HepG2 (cell line): ENCODE measurements around the gene NIPAL1. TPM values are rescaled to one million over a fixed set of nuclear protein-coding genes. Genes with fewer than 3 reads are reported as not detected.

Experiments
- ATAC-seq: fragments of 200-7000 bp; cut with Tn5 transposase; 3 replicates; pipeline ENCODE4 v1.9.1; 2020; ENCODE audit warnings: mild to moderate bottlenecking, moderate library complexity
- BruUV-seq: library from RNA; stranded (reverse); fragments of 400-500 nt; replicated peaks from 2 replicates; lab custom pipeline; 2021; lab: Mats Ljungman, UMichigan
- CTCF ChIA-PET: fragments of 300-600 bp; formaldehyde crosslinking; extraction: SDS; loops from one replicate; lab custom pipeline; 2021; ENCODE audit warnings: low total read pairs, inconsistent platforms, low intra/inter-chr PET ratio; lab: Yijun Ruan, JAX
- POLR2A ChIA-PET: fragments of 350-600 bp; sonication (Branson Sonifier 250); formaldehyde crosslinking; loops from one replicate; lab custom pipeline; 2020; ENCODE audit warnings: antibody characterized with exemption, inconsistent platforms; lab: Yijun Ruan, JAX
- DNase-seq: peaks from one replicate; pipeline ENCODE4 v3.0.0-alpha.2; 2015; ENCODE audit warnings: low spot score
- FAIRE-seq: peaks from 3 replicates; lab custom pipeline; 2011; peaks lifted over from hg19 to GRCh38; lab: Jason Lieb, UNC
- H2AFZ ChIP-seq: one replicate; pipeline ENCODE4 v1.6.1; 2011; ENCODE audit warnings: low read length, inconsistent platforms
- H3K27ac ChIP-seq: fragments of 300-600 bp; 3 replicates; pipeline ENCODE4 v1.8.0; 2011; ENCODE audit warnings: mixed run types, mild to moderate bottlenecking, mixed read lengths, low read length, inconsistent platforms; ENCODE audit not compliant: insufficient read depth; ENCODE audit errors: extremely low read length
- H3K27me3 ChIP-seq, 2 experiments: fragments of 200-600 bp in 1 of 2; 2 replicates in 1 of 2; 3 replicates in 1 of 2; pipeline versions ENCODE4 v1.6.0 to v1.8.0; 2011; ENCODE audit warnings: low read length in 2 of 2, mild to moderate bottlenecking in 2 of 2, moderate library complexity in 2 of 2, inconsistent platforms in 1 of 2; ENCODE audit not compliant: insufficient read depth in 2 of 2, control insufficient read depth in 1 of 2
- H3K36me3 ChIP-seq, 2 experiments: fragments of 200-600 bp in 1 of 2; replicated peaks in 1 of 2; 2 replicates in 1 of 2; 3 replicates in 1 of 2; pipeline versions ENCODE4 v1.5.1 to v1.8.0; 2011; ENCODE audit warnings: low read length in 2 of 2, inconsistent platforms in 1 of 2; ENCODE audit not compliant: insufficient read depth in 2 of 2, control insufficient read depth in 1 of 2
- H3K4me1 ChIP-seq: 2 replicates; pipeline ENCODE4 v1.5.1; 2012; ENCODE audit warnings: low read length, inconsistent platforms; ENCODE audit not compliant: insufficient read depth
- H3K4me2 ChIP-seq: 2 replicates; pipeline ENCODE4 v1.6.0; 2011; ENCODE audit warnings: low read depth, low read length, inconsistent platforms
- H3K4me3 ChIP-seq, 3 experiments: fragments of 200-600 bp in 1 of 3; sonication (generic), shearing (Covaris generic) in 1 of 3; replicated peaks in 1 of 3; 2 replicates each; pipeline ENCODE4 v1.5.1; 2011 to 2016; ENCODE audit warnings: low read length in 3 of 3, inconsistent platforms in 2 of 3, low read depth in 2 of 3, mild to moderate bottlenecking in 2 of 3, control low read depth in 1 of 3, mixed read lengths in 1 of 3; ENCODE audit not compliant: insufficient read depth in 1 of 3
- H3K79me2 ChIP-seq: one replicate; pipeline ENCODE4 v1.6.1; 2011; ENCODE audit warnings: low read length, inconsistent platforms; ENCODE audit not compliant: insufficient read depth
- H3K9ac ChIP-seq: 2 replicates; pipeline ENCODE4 v1.6.0; 2011; ENCODE audit warnings: mild to moderate bottlenecking, low read depth, low read length, inconsistent platforms; ENCODE audit not compliant: insufficient read depth
- H3K9me3 ChIP-seq: 2 replicates; pipeline ENCODE4 v1.5.1; 2012; ENCODE audit warnings: mild to moderate bottlenecking, low read length
- H4K20me1 ChIP-seq: 2 replicates; pipeline ENCODE4 v1.6.0; 2011; ENCODE audit warnings: inconsistent platforms, mild to moderate bottlenecking, low read length, moderate library complexity; ENCODE audit not compliant: insufficient read depth
- DR1 ChIP-seq: sonication (generic); formaldehyde crosslinking; IDR thresholded peaks from 2 replicates; pipeline ENCODE4 v1.8.0; 2021; ENCODE audit warnings: mild to moderate bottlenecking, missing genetic modification reagents, inconsistent platforms
- MYC ChIP-seq: sonication (generic); formaldehyde crosslinking; IDR thresholded peaks from 2 replicates; pipeline ENCODE4 v1.9.0; 2021; ENCODE audit warnings: missing genetic modification reagents, borderline replicate concordance
- NFIC ChIP-seq: IDR thresholded peaks from 2 replicates; pipeline ENCODE4 v1.6.1; 2012; ENCODE audit warnings: mild to moderate bottlenecking, low read length, inconsistent platforms
- SNAPC5 ChIP-seq: sonication (generic); formaldehyde crosslinking; IDR thresholded peaks from 2 replicates; pipeline ENCODE4 v1.8.1; 2023; ENCODE audit warnings: mild to moderate bottlenecking, missing genetic modification reagents, borderline replicate concordance
- U2AF1 ChIP-seq: fragments of 200-400 bp; formaldehyde crosslinking; optimal IDR thresholded peaks from 2 replicates; pipeline ENCODE3; 2017; ENCODE audit warnings: mild to moderate bottlenecking, low read depth, low read length
- ZNF281 ChIP-seq: sonication (generic); formaldehyde crosslinking; IDR thresholded peaks from 2 replicates; pipeline ENCODE4 v1.4.0; 2020; ENCODE audit warnings: missing genetic modification reagents, borderline replicate concordance
- ZNF746 ChIP-seq: sonication (generic); formaldehyde crosslinking; IDR thresholded peaks from 2 replicates; pipeline ENCODE4 v1.8.0; 2022; ENCODE audit warnings: mild to moderate bottlenecking, missing genetic modification reagents
- WGBS: methylation state at CpG from one replicate; pipeline ENCODE4 v1.1.6; 2017; ENCODE audit warnings: low lambda C conversion rate; 5-methylcytosine and 5-hydroxymethylcytosine counted together
- in situ Hi-C: cut with HindIII; loops from 2 replicates; pipeline ENCODE4 v1.10.0; 2017; ENCODE audit warnings: low pct_unique_long_range_greater_than_20kb; ENCODE audit not compliant: extremely low pct_ligation_motif_present
- intact Hi-C: fragments of 100-400 bp; cut with micrococcal nuclease; formaldehyde crosslinking; loops from one replicate; pipeline ENCODE4 v1.10.0; 2022; ENCODE audit not compliant: unreplicated experiment
- polyA plus RNA-seq, 8 experiments: library from polyadenylated mRNA; depleted of rRNA in 3 of 8; stranded (reverse) in 7 of 8; unstranded in 1 of 8; fragments of >200 nt; fragmentation: Illumina TruSeq in 4 of 8; extraction: Trizol in 4 of 8; gene quantifications; 2 replicates each; pipeline versions ENCODE4 v1.2.1 to v1.2.3, GENCODE V29; 2011 to 2016; ENCODE audit warnings: low read depth in 4 of 8, missing spikeins in 1 of 8, mixed read lengths in 1 of 8; ENCODE audit not compliant: insufficient read depth in 1 of 8
- total RNA-seq, 5 experiments: library from RNA; depleted of rRNA; stranded (reverse); fragments of >200 nt; fragmentation: Illumina TruSeq; extraction: Trizol; gene quantifications; 2 replicates each; pipeline ENCODE4 v1.2.3, GENCODE V29; 2016; ENCODE audit warnings: low read depth in 1 of 5
- TF ChIP-seq, protein P1 (sequence below): sonication (generic); formaldehyde crosslinking; IDR thresholded peaks from 2 replicates; pipeline ENCODE4 v1.9.0; 2021; ENCODE audit warnings: missing genetic modification reagents, borderline replicate concordance
- TF ChIP-seq, protein P2 (sequence below): sonication (generic); formaldehyde crosslinking; IDR thresholded peaks from 2 replicates; pipeline ENCODE4 v1.4.0; 2020; ENCODE audit warnings: mild to moderate bottlenecking, missing genetic modification reagents

Gene NIPAL1
- total and polyA plus RNA-seq, 2 of the 13 experiments (the other 11 are each of a cell fraction or from before 2014, with no cell fraction given), result 1.4 to 3.4 TPM

GRCh38 chr4:48065587-48066052 is 49.0 kb downstream of the NIPAL1 start:
- Histone ChIP-seq H3K4me2 (no peak overlapping the region), H3K36me3 (no peaks in the 10 kb centered on the region), H3K27ac (no peak overlapping the region), H3K9me3 (no peaks in the 10 kb centered on the region)
- POLR2A ChIA-PET, result no interaction called here
- 6% methylated on average over 1 of the region's 1 CpG for WGBS
- intact Hi-C loops, result no loop called here
- TF ChIP-seq ZNF746 (no peak), SNAPC5 (CRISPR knock-in tag) (no peak)
- TF ChIP-seq, protein P1, sequence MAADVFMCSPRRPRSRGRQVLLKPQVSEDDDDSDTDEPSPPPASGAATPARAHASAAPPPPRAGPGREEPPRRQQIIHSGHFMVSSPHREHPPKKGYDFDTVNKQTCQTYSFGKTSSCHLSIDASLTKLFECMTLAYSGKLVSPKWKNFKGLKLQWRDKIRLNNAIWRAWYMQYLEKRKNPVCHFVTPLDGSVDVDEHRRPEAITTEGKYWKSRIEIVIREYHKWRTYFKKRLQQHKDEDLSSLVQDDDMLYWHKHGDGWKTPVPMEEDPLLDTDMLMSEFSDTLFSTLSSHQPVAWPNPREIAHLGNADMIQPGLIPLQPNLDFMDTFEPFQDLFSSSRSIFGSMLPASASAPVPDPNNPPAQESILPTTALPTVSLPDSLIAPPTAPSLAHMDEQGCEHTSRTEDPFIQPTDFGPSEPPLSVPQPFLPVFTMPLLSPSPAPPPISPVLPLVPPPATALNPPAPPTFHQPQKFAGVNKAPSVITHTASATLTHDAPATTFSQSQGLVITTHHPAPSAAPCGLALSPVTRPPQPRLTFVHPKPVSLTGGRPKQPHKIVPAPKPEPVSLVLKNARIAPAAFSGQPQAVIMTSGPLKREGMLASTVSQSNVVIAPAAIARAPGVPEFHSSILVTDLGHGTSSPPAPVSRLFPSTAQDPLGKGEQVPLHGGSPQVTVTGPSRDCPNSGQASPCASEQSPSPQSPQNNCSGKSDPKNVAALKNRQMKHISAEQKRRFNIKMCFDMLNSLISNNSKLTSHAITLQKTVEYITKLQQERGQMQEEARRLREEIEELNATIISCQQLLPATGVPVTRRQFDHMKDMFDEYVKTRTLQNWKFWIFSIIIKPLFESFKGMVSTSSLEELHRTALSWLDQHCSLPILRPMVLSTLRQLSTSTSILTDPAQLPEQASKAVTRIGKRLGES (CRISPR knock-in tag), result no peak
- TF ChIP-seq, all 625 proteins: peak for 0
- H4K20me1 ChIP-seq, result no peaks in the 10 kb centered on the region
- no peaks in the 10 kb centered on the region for H3K4me1 ChIP-seq
- no peak overlapping the region for H2AFZ ChIP-seq
- DNase-seq, result no peak
- ATAC-seq, result no peak
- H3K4me3 ChIP-seq, result no peak overlapping the region
- FAIRE-seq, result no peak
- no peaks in the 10 kb centered on the region for H3K27me3 ChIP-seq
- no peaks in the 10 kb centered on the region for H3K79me2 ChIP-seq
- in situ Hi-C loops, result no loop called here
- H3K9ac ChIP-seq, result no peak overlapping the region
- no TSS peak for BruUV-seq
- CTCF ChIA-PET, result no interaction called here

DNA sequence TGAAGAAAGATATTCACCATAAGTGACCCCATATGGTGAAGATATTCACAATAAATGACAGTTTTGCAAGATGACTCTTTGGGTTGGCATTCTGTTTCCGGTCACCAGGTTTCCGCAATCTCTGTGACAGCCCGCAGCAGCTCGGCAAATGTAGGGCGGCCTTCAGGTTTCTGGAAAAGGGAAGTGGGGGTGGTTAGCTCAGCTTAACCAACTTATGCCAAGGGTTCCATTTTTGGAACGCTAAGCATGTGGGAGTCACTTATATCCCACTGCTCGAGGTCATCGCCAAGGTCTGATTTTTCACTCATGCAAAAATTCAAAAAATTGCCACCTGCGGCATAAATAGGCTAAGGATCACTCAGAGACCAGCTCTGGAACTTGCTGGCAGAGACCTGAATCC is 51.0 kb downstream of the NIPAL1 start:
- H3K4me1 ChIP-seq, result no peaks in the 10 kb centered on the region
- intact Hi-C loops, result no loop called here
- H3K9ac ChIP-seq, result no peak overlapping the region
- ATAC-seq (no peak), FAIRE-seq (no peak), DNase-seq (no peak)
- H4K20me1 ChIP-seq, result no peaks in the 10 kb centered on the region
- no peaks in the 10 kb centered on the region for H3K79me2 ChIP-seq
- ChIA-PET CTCF (no interaction called here), POLR2A (no interaction called here)
- H3K36me3 ChIP-seq, result no peaks in the 10 kb centered on the region
- no peaks in the 10 kb centered on the region for H3K27me3 ChIP-seq
- no peak overlapping the region for H2AFZ ChIP-seq
- no TSS peak for BruUV-seq
- no peak for TF ChIP-seq MYC
- no peak for TF ChIP-seq DR1 (CRISPR knock-in tag)
- TF ChIP-seq NFIC, result no peak
- TF ChIP-seq, protein P2, sequence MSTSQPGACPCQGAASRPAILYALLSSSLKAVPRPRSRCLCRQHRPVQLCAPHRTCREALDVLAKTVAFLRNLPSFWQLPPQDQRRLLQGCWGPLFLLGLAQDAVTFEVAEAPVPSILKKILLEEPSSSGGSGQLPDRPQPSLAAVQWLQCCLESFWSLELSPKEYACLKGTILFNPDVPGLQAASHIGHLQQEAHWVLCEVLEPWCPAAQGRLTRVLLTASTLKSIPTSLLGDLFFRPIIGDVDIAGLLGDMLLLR (CRISPR knock-in tag), result no peak
- no peak for TF ChIP-seq ZNF281 (CRISPR knock-in tag)
- TF ChIP-seq U2AF1, result no peak
- in situ Hi-C loops, result no loop called here
- no peak overlapping the region for H3K4me3 ChIP-seq
- 67% methylated on average over 8 of the region's 9 CpGs for WGBS
- H3K27ac ChIP-seq, result no peak overlapping the region
- H3K4me2 ChIP-seq, result no peak overlapping the region
- H3K9me3 ChIP-seq, result no peaks in the 10 kb centered on the region
